GM23248 (cell line): ENCODE measurements around the gene FAM168A.

Experiments used
- EZH2 ChIP-seq: fragments of 200-600 bp; sonication (generic); IDR thresholded peaks from 2 replicates; pipeline ENCODE4 v1.6.1; 2018; ENCODE audit warnings: antibody characterized with exemption, mild to moderate bottlenecking; ENCODE audit not compliant: insufficient read depth, poor library complexity, severe bottlenecking
- EZH2phosphoT487 ChIP-seq: fragments of 200-600 bp; sonication (generic); IDR thresholded peaks from 2 replicates; pipeline ENCODE4 v1.6.1; 2018; ENCODE audit warnings: antibody characterized with exemption, moderate library complexity, mild to moderate bottlenecking, low read depth; ENCODE audit not compliant: insufficient read depth

DNA sequence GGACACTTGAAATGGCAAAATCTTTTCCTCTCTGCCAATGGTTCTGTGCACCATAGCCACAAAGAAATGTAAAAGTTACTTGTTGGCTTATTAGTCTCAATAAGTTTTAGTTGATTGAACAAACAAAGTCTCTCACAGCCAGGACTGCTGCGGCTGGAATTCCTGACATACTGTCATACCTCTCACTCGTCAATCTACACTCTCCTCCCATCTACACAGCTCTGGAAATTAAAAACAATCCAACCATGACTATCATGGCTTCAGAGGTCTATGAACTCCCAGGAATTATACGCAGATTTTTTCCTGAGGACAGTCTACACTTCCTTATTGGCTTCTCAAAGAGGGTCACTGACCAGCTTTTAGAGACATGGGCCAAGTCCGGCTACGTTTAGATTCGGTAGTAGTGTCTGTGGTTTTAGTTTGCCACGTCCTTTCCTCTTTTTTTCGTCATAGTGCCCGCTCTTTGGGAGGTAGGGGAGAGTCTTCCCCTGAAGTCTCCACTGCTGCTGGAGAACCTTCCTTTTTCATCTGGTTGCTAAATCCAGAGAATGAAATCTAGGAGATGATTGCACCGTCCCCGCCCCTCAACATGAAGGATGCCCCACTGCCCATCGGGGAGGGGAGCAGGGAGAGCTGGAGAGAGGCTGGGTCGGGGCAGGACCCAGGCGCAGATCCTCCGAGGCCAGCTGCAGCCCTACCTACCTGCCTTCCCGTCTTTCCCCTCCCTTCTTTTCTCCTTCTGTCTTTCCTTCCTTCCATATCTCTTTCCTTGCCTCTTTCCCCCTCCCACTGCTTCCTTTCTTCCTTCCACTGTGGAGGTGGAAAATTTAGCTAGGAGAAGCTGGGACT lies 47.4 kb upstream of the FAM168A start:
- TF ChIP-seq EZH2 (no peak), EZH2phosphoT487 (no peak)
